Smooth muscle cell (in vitro differentiated cells): Measurements from ENCODE around the gene TNFRSF13B. TPM values are rescaled to one million over a fixed set of nuclear protein-coding genes. Genes with fewer than 3 reads are reported as not detected.

Experiments used
- DNase-seq: peaks from one replicate; lab custom pipeline; 2025; ENCODE audit not compliant: unreplicated experiment; lab: John Stamatoyannopoulos, UW
- H2AFZ ChIP-seq: fragments of 200-600 bp; sonication (generic); 2 replicates; pipeline ENCODE4 v1.6.0; 2016; ENCODE audit warnings: antibody characterized with exemption, low read depth, mild to moderate bottlenecking
- H3F3A ChIP-seq: fragments of 200-600 bp; sonication (generic); 2 replicates; pipeline ENCODE4 v1.6.0; 2017; ENCODE audit warnings: antibody characterized with exemption, low read depth
- H3K27ac ChIP-seq: fragments of 200-600 bp; sonication (generic); 2 replicates; pipeline ENCODE4 v1.5.1; 2016; ENCODE audit warnings: low read depth, mild to moderate bottlenecking
- H3K27me3 ChIP-seq: fragments of 200-600 bp; sonication (generic); 2 replicates; pipeline ENCODE4 v1.6.1; 2016; ENCODE audit warnings: low read depth, mild to moderate bottlenecking
- H3K36me3 ChIP-seq: fragments of 200-600 bp; sonication (generic); 2 replicates; pipeline ENCODE4 v1.5.1; 2016; ENCODE audit warnings: low read depth
- H3K4me1 ChIP-seq: fragments of 200-600 bp; sonication (generic); 2 replicates; pipeline ENCODE4 v1.5.1; 2016; ENCODE audit warnings: low read depth
- H3K4me2 ChIP-seq: fragments of 200-600 bp; sonication (generic); 2 replicates; pipeline ENCODE4 v1.6.0; 2016; ENCODE audit warnings: mild to moderate bottlenecking
- H3K4me3 ChIP-seq: fragments of 200-600 bp; sonication (generic); 2 replicates; pipeline ENCODE4 v1.5.1; 2016; ENCODE audit warnings: mild to moderate bottlenecking
- H3K79me2 ChIP-seq: fragments of 200-600 bp; sonication (generic); 2 replicates; pipeline ENCODE4 v1.6.0; 2016; ENCODE audit warnings: low read depth, mild to moderate bottlenecking
- H3K9ac ChIP-seq: fragments of 200-600 bp; sonication (generic); 2 replicates; pipeline ENCODE4 v1.6.0; 2016; ENCODE audit warnings: low read depth
- H3K9me3 ChIP-seq: fragments of 200-600 bp; sonication (generic); replicated peaks from 2 replicates; pipeline ENCODE4 v1.5.1; 2016; ENCODE audit warnings: low read depth
- H4K20me1 ChIP-seq: fragments of 200-600 bp; sonication (generic); 2 replicates; pipeline ENCODE4 v1.6.0; 2016; ENCODE audit warnings: low read depth
- WGBS: methylation state at CpG from one replicate; pipeline ENCODE4 v1.1.7; 2016; ENCODE audit warnings: low lambda C conversion rate; 5-methylcytosine and 5-hydroxymethylcytosine counted together
- polyA plus RNA-seq: library from polyadenylated mRNA; unstranded; fragments of >200 nt; fragmentation: Nextera tagmentation; extraction: Ambion mirVana; gene quantifications from 2 replicates; pipeline ENCODE4 v1.2.1, GENCODE V29; 2016
- total RNA-seq: library from RNA; depleted of rRNA; stranded (reverse); fragments of >200 nt; gene quantifications from 2 replicates; pipeline ENCODE4 v1.2.3, GENCODE V29; 2014
- TF ChIP-seq, protein P1 (sequence below): fragments of 200-600 bp; sonication (generic); IDR thresholded peaks from 2 replicates; pipeline ENCODE4 v1.5.1; 2017; ENCODE audit warnings: borderline replicate concordance, mild to moderate bottlenecking, antibody characterized with exemption; ENCODE audit not compliant: insufficient read depth, poor library complexity, severe bottlenecking

TNFRSF13B gene
- total and polyA plus RNA-seq, 2 experiments from 2014 or later = not detected

DNA sequence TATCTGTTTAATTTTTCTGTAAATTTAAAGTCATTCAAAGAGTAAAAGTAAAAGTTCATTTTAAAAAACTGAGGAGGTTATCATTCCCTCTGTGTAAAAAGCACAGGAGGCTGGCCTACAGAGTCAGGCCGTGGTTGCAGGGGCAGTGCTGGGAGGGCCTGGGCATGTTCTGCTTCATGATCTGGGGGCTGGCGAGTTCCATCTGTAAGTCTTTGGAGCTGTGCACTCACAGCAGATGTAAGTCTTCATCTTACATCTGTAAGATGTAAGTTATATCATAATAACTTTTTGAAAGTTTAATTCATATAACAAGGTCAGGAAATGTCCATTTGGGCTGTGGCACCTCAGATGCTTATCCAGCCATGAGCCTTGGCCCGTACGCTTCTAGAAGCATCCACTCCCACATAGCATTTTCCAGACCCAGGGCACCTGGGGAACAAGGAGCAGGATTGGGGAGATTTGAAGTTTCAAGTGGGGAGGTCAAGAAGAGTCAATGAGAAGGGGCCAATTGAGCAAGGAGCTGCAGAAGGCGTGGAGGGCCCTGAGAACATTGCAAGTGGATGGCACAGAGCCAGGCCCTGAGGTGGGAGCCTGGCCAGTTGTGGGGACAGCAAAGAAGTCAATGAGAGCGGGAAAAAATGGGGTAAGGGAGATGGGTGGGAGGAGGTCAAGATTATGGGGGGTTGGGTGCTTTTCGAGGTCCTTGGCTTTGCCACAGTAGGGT lies 54.1 kb downstream of the TNFRSF13B start:
- Histone ChIP-seq H3K27me3 (no peaks in the 10 kb centered on the region), H3K27ac (no peak overlapping the region), H2AFZ (no peak overlapping the region), H4K20me1 (no peaks in the 10 kb centered on the region), H3K36me3 (no peaks in the 10 kb centered on the region), H3K4me2 (no peak overlapping the region), H3K9ac (no peak overlapping the region), H3F3A (peaks cover 3% of the 10 kb centered on the region), H3K4me3 (no peak overlapping the region), H3K79me2 (no peaks in the 10 kb centered on the region), H3K9me3 (no peaks in the 10 kb centered on the region), H3K4me1 (no peaks in the 10 kb centered on the region)
- TF ChIP-seq, protein P1, sequence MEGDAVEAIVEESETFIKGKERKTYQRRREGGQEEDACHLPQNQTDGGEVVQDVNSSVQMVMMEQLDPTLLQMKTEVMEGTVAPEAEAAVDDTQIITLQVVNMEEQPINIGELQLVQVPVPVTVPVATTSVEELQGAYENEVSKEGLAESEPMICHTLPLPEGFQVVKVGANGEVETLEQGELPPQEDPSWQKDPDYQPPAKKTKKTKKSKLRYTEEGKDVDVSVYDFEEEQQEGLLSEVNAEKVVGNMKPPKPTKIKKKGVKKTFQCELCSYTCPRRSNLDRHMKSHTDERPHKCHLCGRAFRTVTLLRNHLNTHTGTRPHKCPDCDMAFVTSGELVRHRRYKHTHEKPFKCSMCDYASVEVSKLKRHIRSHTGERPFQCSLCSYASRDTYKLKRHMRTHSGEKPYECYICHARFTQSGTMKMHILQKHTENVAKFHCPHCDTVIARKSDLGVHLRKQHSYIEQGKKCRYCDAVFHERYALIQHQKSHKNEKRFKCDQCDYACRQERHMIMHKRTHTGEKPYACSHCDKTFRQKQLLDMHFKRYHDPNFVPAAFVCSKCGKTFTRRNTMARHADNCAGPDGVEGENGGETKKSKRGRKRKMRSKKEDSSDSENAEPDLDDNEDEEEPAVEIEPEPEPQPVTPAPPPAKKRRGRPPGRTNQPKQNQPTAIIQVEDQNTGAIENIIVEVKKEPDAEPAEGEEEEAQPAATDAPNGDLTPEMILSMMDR = no peak
- 95% methylated on average over 7 of the region's 7 CpGs for WGBS
- DNase-seq = no peak

DNA sequence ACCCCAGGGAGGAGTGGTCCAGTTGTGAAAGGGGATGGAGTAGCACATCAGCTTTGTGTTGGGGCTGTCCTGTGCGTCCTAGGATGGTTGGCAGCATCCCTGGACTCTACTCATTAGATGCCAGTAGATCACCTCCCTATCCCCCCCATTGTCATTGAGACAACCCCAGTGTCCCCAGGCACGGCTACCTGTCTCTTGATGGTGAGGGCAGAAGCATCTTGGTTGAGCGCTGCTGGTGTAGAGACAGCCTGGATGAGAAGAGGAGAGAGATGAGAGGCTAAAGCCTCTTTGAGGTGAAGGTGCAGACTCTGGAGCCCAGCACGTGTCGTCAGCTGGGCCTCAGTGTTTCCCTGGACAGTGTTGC lies 55.4 kb downstream of the TNFRSF13B start:
- Histone ChIP-seq H2AFZ (no peak overlapping the region), H3F3A (peaks cover 3% of the 10 kb centered on the region), H3K27ac (no peak overlapping the region), H3K79me2 (no peaks in the 10 kb centered on the region), H3K4me1 (no peaks in the 10 kb centered on the region), H4K20me1 (no peaks in the 10 kb centered on the region), H3K9me3 (no peaks in the 10 kb centered on the region), H3K27me3 (no peaks in the 10 kb centered on the region), H3K4me2 (no peak overlapping the region), H3K4me3 (no peak overlapping the region), H3K9ac (no peak overlapping the region), H3K36me3 (no peaks in the 10 kb centered on the region)
- no peak for DNase-seq
- WGBS = 97% methylated on average over 5 of the region's 5 CpGs
- TF ChIP-seq, protein P1 = no peak

DNA sequence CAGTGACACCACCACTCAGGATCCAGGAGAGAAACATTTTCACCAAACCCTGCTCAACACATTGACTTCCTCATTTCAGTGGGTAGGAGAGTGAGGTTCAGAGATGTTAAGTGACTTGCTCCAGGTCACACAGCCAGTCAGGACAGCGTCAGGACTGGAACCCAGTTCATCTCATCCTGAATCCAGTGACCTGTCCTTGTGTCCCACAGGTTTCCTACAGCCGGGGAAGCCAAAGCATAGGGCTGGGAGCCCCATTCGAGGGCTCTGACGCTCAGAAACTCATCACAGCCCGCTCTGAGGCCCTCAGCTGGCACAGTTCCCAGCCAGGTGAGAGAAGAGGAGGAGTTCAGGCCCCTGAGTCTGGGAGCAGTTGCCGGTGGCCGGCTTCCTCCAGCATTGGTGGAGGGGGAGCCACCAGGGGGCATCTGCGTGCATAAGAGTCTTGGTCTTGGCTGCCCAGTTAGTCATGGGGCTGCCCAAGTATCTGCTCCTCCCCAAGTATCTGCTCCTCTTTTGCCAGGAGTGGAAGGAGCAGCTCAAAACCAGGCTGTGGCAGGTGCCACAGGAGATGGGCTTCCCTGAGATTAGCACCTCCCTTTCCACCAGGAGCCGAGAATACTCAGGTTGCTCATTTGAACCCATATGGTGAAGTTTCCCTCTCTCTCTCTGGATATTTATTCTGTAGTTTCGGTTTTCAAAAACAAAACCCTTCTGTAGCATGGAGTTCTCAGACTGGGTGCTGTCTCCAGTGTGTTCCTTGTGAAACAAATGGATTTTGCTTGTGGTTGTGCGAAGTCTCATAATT lies 56.0 kb downstream of the TNFRSF13B start:
- 63% methylated on average over 11 of the region's 11 CpGs for WGBS
- H3K27me3 ChIP-seq = no peaks in the 10 kb centered on the region
- H3K4me1 ChIP-seq = no peaks in the 10 kb centered on the region
- no peak overlapping the region for H3K4me3 ChIP-seq
- no peak overlapping the region for H3K27ac ChIP-seq
- TF ChIP-seq, protein P1 = peak; percentile 34
- H3F3A ChIP-seq = no peaks in the 10 kb centered on the region
- no peak for DNase-seq
- H2AFZ ChIP-seq = no peak overlapping the region
- no peak overlapping the region for H3K4me2 ChIP-seq
- H3K36me3 ChIP-seq = no peaks in the 10 kb centered on the region
- H3K9me3 ChIP-seq = no peaks in the 10 kb centered on the region
- no peaks in the 10 kb centered on the region for H3K79me2 ChIP-seq
- H4K20me1 ChIP-seq = no peaks in the 10 kb centered on the region
- no peak overlapping the region for H3K9ac ChIP-seq

DNA sequence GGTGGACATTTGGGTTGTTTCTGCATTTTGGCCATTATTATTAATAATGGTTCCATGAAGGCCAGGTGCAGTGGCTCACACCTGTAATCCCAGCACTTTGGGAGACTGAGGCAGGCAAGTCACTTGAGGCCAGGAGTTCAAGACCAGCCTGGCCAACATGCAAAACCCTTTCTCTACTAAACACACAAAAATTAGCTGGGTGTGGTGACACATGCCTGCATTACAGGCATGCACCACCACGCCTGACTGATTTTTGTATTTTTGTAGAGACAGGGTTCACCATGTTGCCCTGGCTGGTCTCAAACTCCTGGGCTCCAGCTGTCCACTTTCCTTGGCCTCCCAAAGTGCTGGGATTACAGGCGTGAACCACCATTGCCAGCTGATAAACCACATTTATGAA lies 58.5 kb downstream of the TNFRSF13B start:
- no peaks in the 10 kb centered on the region for H3K36me3 ChIP-seq
- H3F3A ChIP-seq = no peaks in the 10 kb centered on the region
- H3K9ac ChIP-seq = no peak overlapping the region
- H3K4me3 ChIP-seq = no peak overlapping the region
- H4K20me1 ChIP-seq = no peaks in the 10 kb centered on the region
- DNase-seq = no peak
- no peaks in the 10 kb centered on the region for H3K79me2 ChIP-seq
- no peak overlapping the region for H3K27ac ChIP-seq
- H3K4me2 ChIP-seq = no peak overlapping the region
- no peaks in the 10 kb centered on the region for H3K27me3 ChIP-seq
- H2AFZ ChIP-seq = no peak overlapping the region
- WGBS = 98% methylated on average over 2 of the region's 2 CpGs
- no peaks in the 10 kb centered on the region for H3K9me3 ChIP-seq
- H3K4me1 ChIP-seq = no peaks in the 10 kb centered on the region
- TF ChIP-seq, protein P1 = no peak
